Spleen (tissue), 7 donors: Measurements from ENCODE around the gene SSUH2.

Source experiments
- CTCF ChIP-seq, 11 experiments: fragments of 200-600 bp in 7 of 11; fragments of 450-650 bp in 4 of 11; sonication (generic) in 4 of 11; IDR thresholded peaks in 8 of 11; conservative IDR thresholded peaks in 3 of 11; 1 replicate in 7 of 11; 2 replicates in 4 of 11; pipeline versions ENCODE4 v1.4.0 to v1.8.0; 2016 to 2021; ENCODE audit warnings: antibody characterized with exemption in 11 of 11, inconsistent platforms in 4 of 11, mild to moderate bottlenecking in 1 of 11
- POLR2AphosphoS5 ChIP-seq, 3 donors: sonication (generic); formaldehyde crosslinking; IDR thresholded peaks; one replicate each; pipeline ENCODE4 v1.5.1; 2017; ENCODE audit warnings: antibody characterized with exemption in 3 of 3
- donor health status: DM: no; HTN: no; CAD: no; lungs with moderate emphysema.
- donor health status: DM: no; HTN: no; CAD: no.
- donor health status: DM: no; HTN: no; CAD: no.

GRCh38 chr3:8597219-8597853 lies 47.3 kb downstream of the SSUH2 start:
- TF ChIP-seq POLR2AphosphoS5 (IDR thresholded peaks at IDR 0.05) (no peak), CTCF (IDR thresholded peaks at IDR 0.05 in 8 of 11, conservative IDR thresholded peaks at IDR 0.05 in 3 of 11) (no peak)
